Gastroesophageal sphincter (tissue), 3 donors: Measurements from ENCODE around the gene NPDC1.

Source experiments
- EP300 ChIP-seq: sonication (generic); formaldehyde crosslinking; IDR thresholded peaks from one replicate; pipeline ENCODE4 v1.6.1; 2017; ENCODE audit warnings: antibody characterized with exemption, mild to moderate bottlenecking
- POLR2A ChIP-seq, 2 donors: fragments of 450-650 bp; IDR thresholded peaks; one replicate each; pipeline ENCODE4 v1.6.1; 2017; ENCODE audit warnings: antibody characterized with exemption in 2 of 2, mild to moderate bottlenecking in 2 of 2, moderate library complexity in 1 of 2
- POLR2AphosphoS5 ChIP-seq: sonication (generic); formaldehyde crosslinking; IDR thresholded peaks from one replicate; pipeline ENCODE4 v1.6.1; 2017; ENCODE audit warnings: antibody characterized with exemption
- TF ChIP-seq, protein P1 (sequence below), 4 experiments: fragments of 200-600 bp in 2 of 4; fragments of 450-650 bp in 2 of 4; sonication (generic) in 1 of 4; IDR thresholded peaks; one replicate each; pipeline ENCODE4 v1.5.1; 2017 to 2019; ENCODE audit warnings: antibody characterized with exemption in 4 of 4, mild to moderate bottlenecking in 2 of 4, moderate library complexity in 2 of 4

DNA sequence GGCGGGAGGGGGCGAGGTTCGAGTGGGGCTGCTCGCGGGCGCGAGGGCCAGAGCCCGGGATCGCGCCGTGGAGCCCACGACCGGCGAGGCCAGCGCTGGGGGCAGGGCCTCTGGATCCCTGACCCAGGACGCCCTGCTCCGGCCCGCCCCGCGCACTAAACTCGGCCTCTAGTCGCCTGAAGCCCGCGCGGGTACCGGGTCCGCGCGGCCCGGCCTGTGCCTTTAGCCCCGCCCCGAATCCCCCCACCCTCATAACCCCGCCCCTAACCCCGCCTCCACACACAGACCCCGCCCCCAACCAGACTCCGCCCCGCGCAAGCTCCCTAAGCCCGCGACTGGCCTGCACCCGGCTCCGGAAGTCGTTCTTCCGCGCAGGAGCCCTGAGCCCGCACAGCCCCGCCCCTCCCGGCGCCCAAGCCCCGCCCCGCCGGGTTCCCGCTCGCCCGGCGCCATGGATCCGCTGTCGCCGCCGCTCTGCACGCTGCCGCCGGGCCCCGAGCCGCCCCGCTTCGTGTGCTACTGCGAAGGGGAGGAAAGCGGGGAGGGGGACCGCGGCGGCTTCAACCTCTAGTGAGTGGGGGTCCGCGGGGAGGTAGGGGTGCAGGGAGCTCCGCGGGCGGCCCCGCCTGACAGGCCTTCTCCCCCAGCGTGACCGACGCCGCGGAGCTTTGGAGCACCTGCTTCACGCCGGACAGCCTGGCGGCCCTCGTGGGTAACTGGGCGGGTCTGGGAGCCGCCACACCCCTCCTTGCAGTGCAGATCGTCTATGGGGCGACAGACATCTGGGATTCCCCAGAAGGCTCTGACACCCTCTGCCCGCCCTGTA lies 53.8 kb downstream of the NPDC1 start, which contains the start of gene PAXX:
- TF ChIP-seq, protein P1, sequence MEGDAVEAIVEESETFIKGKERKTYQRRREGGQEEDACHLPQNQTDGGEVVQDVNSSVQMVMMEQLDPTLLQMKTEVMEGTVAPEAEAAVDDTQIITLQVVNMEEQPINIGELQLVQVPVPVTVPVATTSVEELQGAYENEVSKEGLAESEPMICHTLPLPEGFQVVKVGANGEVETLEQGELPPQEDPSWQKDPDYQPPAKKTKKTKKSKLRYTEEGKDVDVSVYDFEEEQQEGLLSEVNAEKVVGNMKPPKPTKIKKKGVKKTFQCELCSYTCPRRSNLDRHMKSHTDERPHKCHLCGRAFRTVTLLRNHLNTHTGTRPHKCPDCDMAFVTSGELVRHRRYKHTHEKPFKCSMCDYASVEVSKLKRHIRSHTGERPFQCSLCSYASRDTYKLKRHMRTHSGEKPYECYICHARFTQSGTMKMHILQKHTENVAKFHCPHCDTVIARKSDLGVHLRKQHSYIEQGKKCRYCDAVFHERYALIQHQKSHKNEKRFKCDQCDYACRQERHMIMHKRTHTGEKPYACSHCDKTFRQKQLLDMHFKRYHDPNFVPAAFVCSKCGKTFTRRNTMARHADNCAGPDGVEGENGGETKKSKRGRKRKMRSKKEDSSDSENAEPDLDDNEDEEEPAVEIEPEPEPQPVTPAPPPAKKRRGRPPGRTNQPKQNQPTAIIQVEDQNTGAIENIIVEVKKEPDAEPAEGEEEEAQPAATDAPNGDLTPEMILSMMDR (IDR thresholded peaks at IDR 0.05) = peak in 2 of 4 experiments; percentile 4 to 12
- peak in 1 of 2 donors; percentile 19 for TF ChIP-seq POLR2A (IDR thresholded peaks at IDR 0.05)
- TF ChIP-seq EP300 = no peak
- TF ChIP-seq POLR2AphosphoS5 = no peak
